ENCODE measurements around the gene STT3B. TPM values are rescaled to one million over a fixed set of nuclear protein-coding genes. Genes with fewer than 3 reads are reported as not detected.
A peak's percentile ranks its signal among the peaks of the same experiment; 100 is the strongest.

Gene STT3B
- total and polyA plus RNA-seq, 3 experiments from 2014 or later: 107 to 137 (median 116) TPM

DNA sequence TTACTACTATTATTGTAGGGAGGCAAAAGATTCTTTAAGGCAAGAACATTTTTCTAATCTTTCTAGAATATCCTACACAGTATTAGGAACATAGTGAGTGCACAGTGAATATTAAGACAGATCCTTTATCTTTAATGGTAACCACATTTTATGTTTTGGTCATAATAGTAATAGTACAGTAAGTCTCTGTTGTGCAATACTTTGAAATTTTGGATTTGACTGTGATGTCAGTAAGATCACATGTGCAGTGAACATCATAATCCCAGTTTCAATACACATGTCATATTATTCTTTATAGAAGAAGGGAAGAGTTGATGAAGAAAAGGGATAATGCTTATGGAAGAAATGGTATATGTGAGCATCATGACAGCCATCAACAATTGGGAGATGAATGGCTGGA is 10.7 kb downstream of the STT3B start:
- Mint-ChIP-seq H3K27ac (peak overlapping the region in 2 of 8 donors; percentile 69 to 94), H3K27me3 (no peaks in the 10 kb centered on the region), H3K36me3 (peaks cover 0 to 10% (median 3%) of the 10 kb centered on the region in 3 donors), H3K4me3 (peak overlapping the region in 3 of 7 donors; percentile 7 to 29 (median 9)), H3K4me1 (peaks cover 86 to 95% (median 95%) of the 10 kb centered on the region in 3 donors), H3K9me3 (no peaks in the 10 kb centered on the region)
- Histone ChIP-seq H3K27ac (ENCODE audit: low read depth, low read length) (no peak overlapping the region), H3K4me1 (ENCODE audit: insufficient read depth, low read length) (peaks cover 59% of the 10 kb centered on the region), H3K9me3 (ENCODE audit: low read length) (no peaks in the 10 kb centered on the region), H3K27me3 (ENCODE audit: insufficient read depth, low read length, poor library complexity, severe bottlenecking) (no peaks in the 10 kb centered on the region), H3K4me3 (ENCODE audit: low read length) (no peak overlapping the region), H3K36me3 (ENCODE audit: insufficient read depth, low read length) (no peaks in the 10 kb centered on the region)
- POLR2A ChIA-PET: no interaction called here
- CTCF ChIA-PET: no interaction called here
- no peak for DNase-seq

DNA sequence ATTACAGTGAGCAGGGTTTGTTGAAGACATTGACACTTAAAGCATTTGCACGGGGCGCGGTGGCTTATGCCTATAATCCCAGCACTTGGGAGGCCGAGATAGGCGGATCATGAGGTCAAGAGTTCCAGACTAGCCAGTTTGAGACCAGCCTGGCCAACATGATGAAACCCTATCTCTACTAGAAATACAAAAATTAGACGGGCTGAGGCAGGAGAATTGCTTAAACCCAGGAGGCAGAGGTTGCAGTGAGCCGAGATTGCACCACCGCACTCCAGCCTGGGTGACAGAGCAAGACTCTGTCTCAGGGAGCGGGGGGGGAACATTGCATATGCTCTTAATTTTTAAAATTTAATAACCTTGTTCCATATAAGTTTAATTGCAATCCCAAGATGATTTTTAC is 11.9 kb downstream of the STT3B start:
- peak overlapping the region in 5 of 7 donors; percentile 11 to 46 (median 18) for H3K4me3 Mint-ChIP-seq
- no peaks in the 10 kb centered on the region for H3K9me3 Mint-ChIP-seq
- ChIA-PET CTCF (interaction anchor here (2.4 kb wide), 1 partner anchor 12 kb away, joined by 15 read pairs; the partner anchor contains the start of gene STT3B), POLR2A (interaction anchor here (1.0 to 1.3 kb wide), 2 partner anchors 12 to 13 kb away, joined by 3 to 5 read pairs; partner anchors contain the start of gene STT3B)
- peaks cover 0 to 10% (median 3%) of the 10 kb centered on the region in 3 donors for H3K36me3 Mint-ChIP-seq
- no peak overlapping the region for H3K27ac ChIP-seq (ENCODE audit: low read depth, low read length)
- DNase-seq: no peak
- H3K9me3 ChIP-seq (ENCODE audit: low read length): no peaks in the 10 kb centered on the region
- peak overlapping the region in 4 of 8 donors; percentile 19 to 59 (median 33) for H3K27ac Mint-ChIP-seq
- H3K27me3 ChIP-seq (ENCODE audit: insufficient read depth, low read length, poor library complexity, severe bottlenecking): no peaks in the 10 kb centered on the region
- H3K4me1 Mint-ChIP-seq: peaks cover 80 to 94% (median 92%) of the 10 kb centered on the region in 3 donors
- no peaks in the 10 kb centered on the region for H3K36me3 ChIP-seq (ENCODE audit: insufficient read depth, low read length)
- no peak overlapping the region for H3K4me3 ChIP-seq (ENCODE audit: low read length)
- no peaks in the 10 kb centered on the region for H3K27me3 Mint-ChIP-seq
- H3K4me1 ChIP-seq (ENCODE audit: insufficient read depth, low read length): peaks cover 49% of the 10 kb centered on the region

DNA sequence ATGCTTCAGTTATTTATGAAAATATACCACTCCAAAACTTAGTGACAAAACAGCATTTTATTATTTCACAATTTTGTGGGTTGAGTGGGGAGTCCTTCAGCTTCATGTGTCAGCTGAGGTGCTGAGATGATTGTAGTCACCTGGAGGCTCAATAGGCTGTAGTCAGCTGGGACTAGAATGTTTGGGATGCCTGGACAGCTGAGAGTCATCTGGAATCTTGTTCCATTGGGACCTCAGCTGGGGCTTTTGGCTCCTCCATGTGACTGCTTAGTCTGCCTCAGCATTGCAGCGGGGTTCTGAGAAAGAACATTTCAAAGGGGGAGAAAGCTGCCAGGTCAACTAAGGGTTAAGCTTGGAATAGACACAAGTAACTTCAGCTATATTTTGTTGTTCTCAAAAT is 13.4 kb downstream of the STT3B start:
- H3K27ac ChIP-seq (ENCODE audit: low read depth, low read length): no peak overlapping the region
- peaks cover 38% of the 10 kb centered on the region for H3K4me1 ChIP-seq (ENCODE audit: insufficient read depth, low read length)
- no peaks in the 10 kb centered on the region for H3K9me3 ChIP-seq (ENCODE audit: low read length)
- H3K27me3 ChIP-seq (ENCODE audit: insufficient read depth, low read length, poor library complexity, severe bottlenecking): no peaks in the 10 kb centered on the region
- no peak for DNase-seq
- no peaks in the 10 kb centered on the region for H3K36me3 ChIP-seq (ENCODE audit: insufficient read depth, low read length)
- Mint-ChIP-seq H3K9me3 (no peaks in the 10 kb centered on the region), H3K36me3 (peaks cover 0 to 8% (median under 1%) of the 10 kb centered on the region in 3 donors), H3K4me3 (peak overlapping the region in 2 of 7 donors; percentile 44 to 52), H3K27ac (peak overlapping the region in 4 of 8 donors; percentile 9 to 74 (median 38)), H3K4me1 (peaks cover 80 to 94% (median 92%) of the 10 kb centered on the region in 3 donors), H3K27me3 (no peaks in the 10 kb centered on the region)
- H3K4me3 ChIP-seq (ENCODE audit: low read length): no peak overlapping the region
- CTCF ChIA-PET: interaction anchor here (1.0 to 2.4 kb wide), 3 partner anchors 14 to 90 kb away, joined by 3 to 15 read pairs (median 4); partner anchors contain the start of gene STT3B
- POLR2A ChIA-PET: interaction anchor here (0.9 kb wide), 1 partner anchor 14 kb away, joined by 4 read pairs; the partner anchor contains the start of gene STT3B

DNA sequence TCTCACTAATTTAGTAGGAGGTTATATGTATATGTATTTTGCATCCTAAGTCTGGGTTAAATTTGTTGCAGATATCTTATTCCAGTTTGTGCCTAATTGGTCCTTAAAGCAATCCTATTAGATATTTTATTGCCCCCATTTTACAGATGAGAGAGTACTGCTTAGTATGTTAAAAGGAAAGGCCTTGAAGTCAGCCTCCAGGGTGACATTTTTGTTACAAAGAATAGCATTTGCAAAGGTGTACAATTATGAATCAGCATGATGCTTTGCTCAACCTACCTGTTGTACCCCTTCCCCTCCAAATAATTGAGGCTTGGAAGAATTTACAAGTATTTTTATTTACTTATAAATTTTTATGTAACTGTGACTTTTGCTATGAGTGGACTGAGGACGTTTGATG is 14.0 kb downstream of the STT3B start:
- H3K36me3 ChIP-seq (ENCODE audit: insufficient read depth, low read length): no peaks in the 10 kb centered on the region
- H3K4me1 ChIP-seq (ENCODE audit: insufficient read depth, low read length): peaks cover 42% of the 10 kb centered on the region
- Mint-ChIP-seq H3K4me1 (peaks cover 83 to 96% (median 95%) of the 10 kb centered on the region in 3 donors), H3K36me3 (peaks cover 0 to 7% (median 0%) of the 10 kb centered on the region in 3 donors), H3K9me3 (no peaks in the 10 kb centered on the region), H3K27ac (peak overlapping the region in 4 of 8 donors; percentile 25 to 69 (median 36)), H3K4me3 (peak overlapping the region in 2 of 7 donors; percentile 9 to 18), H3K27me3 (no peaks in the 10 kb centered on the region)
- no peaks in the 10 kb centered on the region for H3K27me3 ChIP-seq (ENCODE audit: insufficient read depth, low read length, poor library complexity, severe bottlenecking)
- ChIA-PET CTCF (interaction anchor here (2.4 kb wide), 1 partner anchor 14 kb away, joined by 15 read pairs; the partner anchor contains the start of gene STT3B), POLR2A (no interaction called here)
- H3K27ac ChIP-seq (ENCODE audit: low read depth, low read length): no peak overlapping the region
- no peak for DNase-seq
- no peak overlapping the region for H3K4me3 ChIP-seq (ENCODE audit: low read length)
- H3K9me3 ChIP-seq (ENCODE audit: low read length): no peaks in the 10 kb centered on the region

DNA sequence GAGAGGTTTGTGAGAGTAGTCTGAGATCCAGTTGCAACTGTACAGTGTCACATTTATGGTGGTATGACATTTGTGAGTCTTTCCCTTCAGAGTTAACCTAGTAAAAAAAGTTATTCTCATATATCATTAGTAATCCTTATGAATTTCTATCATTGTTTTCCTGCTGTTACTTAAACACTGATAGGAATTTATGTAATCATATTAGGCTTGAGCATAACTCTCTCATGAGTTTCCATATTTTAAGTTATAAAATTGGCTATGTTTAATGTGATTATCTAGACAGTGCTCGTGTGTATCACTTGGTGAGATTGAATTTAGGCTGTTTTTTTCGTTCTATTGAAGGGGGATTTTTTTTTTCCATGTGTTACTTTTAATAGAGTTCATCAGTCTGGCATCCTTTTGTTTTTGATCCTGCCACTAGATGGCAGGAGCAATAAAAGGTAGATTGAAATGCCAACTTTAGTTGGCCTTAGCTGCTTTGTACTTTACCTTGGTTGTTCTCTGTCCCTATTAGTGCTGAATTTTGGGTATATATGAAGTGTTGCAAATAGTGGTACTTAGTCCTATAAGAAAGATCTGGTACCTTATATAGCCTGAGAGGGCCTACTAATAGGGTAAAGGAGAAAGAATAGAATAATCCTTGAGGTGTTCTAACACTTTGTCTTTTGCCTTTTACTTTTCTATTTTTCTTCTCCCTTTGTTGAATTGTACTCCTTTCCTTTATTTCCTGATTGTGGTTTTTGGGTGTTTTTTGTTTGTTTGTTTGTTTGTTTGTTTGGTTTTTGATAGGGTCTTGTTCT is 17.9 kb downstream of the STT3B start:
- ChIA-PET POLR2A (interaction anchor here (0.9 kb wide), 1 partner anchor 18 kb away, joined by 5 read pairs; the partner anchor contains the start of gene STT3B), CTCF (interaction anchor here (0.6 to 3.3 kb wide), 8 partner anchors 11 to 117 kb away, joined by 3 to 23 read pairs (median 4); partner anchors contain the start of gene STT3B)
- H3K36me3 ChIP-seq (ENCODE audit: insufficient read depth, low read length): no peaks in the 10 kb centered on the region
- Mint-ChIP-seq H3K36me3 (peaks cover 0 to 1% (median 0%) of the 10 kb centered on the region in 3 donors), H3K4me1 (peaks cover 73 to 93% (median 91%) of the 10 kb centered on the region in 3 donors), H3K4me3 (peak overlapping the region in 6 of 7 donors; percentile 1 to 54 (median 11)), H3K27ac (peak overlapping the region in 7 of 8 donors; percentile 1 to 94 (median 20)), H3K27me3 (no peaks in the 10 kb centered on the region), H3K9me3 (no peaks in the 10 kb centered on the region)
- no peak overlapping the region for H3K4me3 ChIP-seq (ENCODE audit: low read length)
- peaks cover 38% of the 10 kb centered on the region for H3K4me1 ChIP-seq (ENCODE audit: insufficient read depth, low read length)
- no peaks in the 10 kb centered on the region for H3K27me3 ChIP-seq (ENCODE audit: insufficient read depth, low read length, poor library complexity, severe bottlenecking)
- no peaks in the 10 kb centered on the region for H3K9me3 ChIP-seq (ENCODE audit: low read length)
- DNase-seq: peak in 2 of 5 donors; percentile 21 to 31
- no peak overlapping the region for H3K27ac ChIP-seq (ENCODE audit: low read depth, low read length)

DNA sequence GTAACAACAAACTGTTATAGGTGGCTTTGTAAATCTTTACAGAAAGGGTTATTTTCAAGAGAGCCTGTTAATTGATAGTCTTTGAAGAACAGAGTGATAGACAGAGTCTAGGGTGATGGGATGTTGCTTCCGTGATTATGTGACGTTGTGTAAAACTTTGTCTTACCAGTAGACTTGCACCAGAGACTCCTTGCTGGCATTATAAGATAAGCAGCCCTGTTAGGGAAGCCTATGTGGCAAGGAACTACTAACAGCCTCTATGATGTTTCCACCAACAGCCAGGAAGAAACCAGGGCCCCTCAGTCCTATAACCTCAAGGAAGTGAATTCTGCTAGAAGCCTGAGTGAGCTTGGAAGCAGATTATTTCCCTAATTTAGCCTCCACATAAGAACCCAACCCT is 18.9 kb downstream of the STT3B start:
- Mint-ChIP-seq H3K36me3 (peaks cover 0 to 1% (median 0%) of the 10 kb centered on the region in 3 donors), H3K9me3 (no peaks in the 10 kb centered on the region), H3K27me3 (no peaks in the 10 kb centered on the region), H3K27ac (peak overlapping the region in 6 of 8 donors; percentile 2 to 31 (median 14)), H3K4me3 (no peak overlapping the region), H3K4me1 (peaks cover 73 to 93% (median 90%) of the 10 kb centered on the region in 3 donors)
- Histone ChIP-seq H3K4me1 (ENCODE audit: insufficient read depth, low read length) (peaks cover 28% of the 10 kb centered on the region), H3K27me3 (ENCODE audit: insufficient read depth, low read length, poor library complexity, severe bottlenecking) (no peaks in the 10 kb centered on the region), H3K9me3 (ENCODE audit: low read length) (no peaks in the 10 kb centered on the region), H3K4me3 (ENCODE audit: low read length) (no peak overlapping the region), H3K36me3 (ENCODE audit: insufficient read depth, low read length) (no peaks in the 10 kb centered on the region), H3K27ac (ENCODE audit: low read depth, low read length) (no peak overlapping the region)
- ChIA-PET POLR2A (no interaction called here), CTCF (interaction anchor here (1.8 to 3.3 kb wide), 2 partner anchors 15 to 19 kb away, joined by 3 to 23 read pairs; partner anchors contain the start of gene STT3B)
- no peak for DNase-seq

DNA sequence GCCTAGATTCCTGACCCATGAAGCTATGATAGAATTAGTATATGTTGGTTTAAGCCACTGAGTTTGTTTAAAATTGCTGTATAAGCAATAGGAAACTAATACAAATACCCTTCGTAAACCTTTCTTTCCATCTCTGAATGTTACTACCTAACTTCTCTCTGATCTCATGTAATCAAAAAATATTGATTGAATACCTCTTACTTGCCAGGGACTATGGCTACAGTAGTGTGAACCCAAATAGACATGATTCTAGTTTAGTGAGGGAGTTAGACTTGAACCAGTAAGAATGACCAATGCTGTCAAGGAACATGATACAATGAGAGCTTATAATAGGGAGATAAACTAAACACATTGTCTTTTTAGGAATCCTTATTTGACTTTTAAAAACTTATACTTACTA is 19.4 kb downstream of the STT3B start:
- H3K36me3 Mint-ChIP-seq: peaks cover 0 to 1% (median 0%) of the 10 kb centered on the region in 3 donors
- H3K27me3 Mint-ChIP-seq: no peaks in the 10 kb centered on the region
- H3K27ac Mint-ChIP-seq: peak overlapping the region in 4 of 8 donors; percentile 4 to 43 (median 22)
- Histone ChIP-seq H3K27me3 (ENCODE audit: insufficient read depth, low read length, poor library complexity, severe bottlenecking) (no peaks in the 10 kb centered on the region), H3K4me1 (ENCODE audit: insufficient read depth, low read length) (peaks cover 26% of the 10 kb centered on the region), H3K27ac (ENCODE audit: low read depth, low read length) (no peak overlapping the region), H3K9me3 (ENCODE audit: low read length) (no peaks in the 10 kb centered on the region), H3K36me3 (ENCODE audit: insufficient read depth, low read length) (no peaks in the 10 kb centered on the region), H3K4me3 (ENCODE audit: low read length) (no peak overlapping the region)
- ChIA-PET CTCF (interaction anchor here (1.8 to 3.3 kb wide), 2 partner anchors 15 to 20 kb away, joined by 3 to 23 read pairs; partner anchors contain the start of gene STT3B), POLR2A (interaction anchor here (0.6 kb wide), 1 partner anchor 17 kb away, joined by 3 read pairs; no protein-coding TSS in a partner anchor)
- no peak for DNase-seq
- no peak overlapping the region for H3K4me3 Mint-ChIP-seq
- H3K9me3 Mint-ChIP-seq: no peaks in the 10 kb centered on the region
- peaks cover 75 to 93% (median 90%) of the 10 kb centered on the region in 3 donors for H3K4me1 Mint-ChIP-seq
